GM21381 (cell line): ENCODE results near the gene CCDC167.

Experiments
- ATAC-seq: cut with Tn5 transposase; IDR thresholded peaks from one replicate; pipeline ENCODE4 v1.9.1; 2021; ENCODE audit warnings: mild to moderate bottlenecking, moderate library complexity; ENCODE audit not compliant: unreplicated experiment

Gene CCDC167

DNA sequence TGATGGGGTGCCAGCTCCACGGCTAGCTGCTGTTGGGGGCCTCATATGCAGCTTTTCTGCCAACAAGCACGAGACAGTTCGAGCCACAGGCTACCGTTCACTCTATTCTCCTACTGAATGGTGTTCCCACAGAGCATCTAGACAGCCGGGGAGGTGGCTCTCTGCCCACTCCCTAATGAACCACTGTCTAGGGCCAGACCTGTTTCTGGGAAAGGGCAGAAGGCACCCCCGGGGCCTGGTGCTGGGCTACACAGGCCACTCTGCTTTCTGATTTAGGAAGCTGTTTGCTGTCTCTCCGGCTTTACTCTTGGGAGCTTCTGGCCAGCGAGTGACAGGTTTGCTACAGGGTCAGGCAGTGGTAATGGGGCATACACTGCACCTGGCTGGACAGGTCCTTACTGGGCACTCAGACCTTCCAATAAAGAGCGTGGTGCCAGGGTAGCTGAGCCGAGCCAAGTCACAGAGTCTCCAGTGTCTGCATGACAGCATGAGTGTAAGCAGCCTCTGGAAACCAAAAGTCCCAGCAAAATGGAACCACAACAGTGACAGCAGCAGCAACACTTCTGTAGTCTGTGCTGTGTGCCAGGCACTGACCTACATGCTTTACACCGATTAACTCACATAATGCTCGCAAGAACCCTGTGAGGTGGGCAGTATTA lies 8.4 kb downstream of the CCDC167 start:
- no peak for ATAC-seq

- ATAC-seq: no peak
Measured at GRCh38 chr6:37490536-37491170, 9.0 kb downstream of the CCDC167 start.

DNA sequence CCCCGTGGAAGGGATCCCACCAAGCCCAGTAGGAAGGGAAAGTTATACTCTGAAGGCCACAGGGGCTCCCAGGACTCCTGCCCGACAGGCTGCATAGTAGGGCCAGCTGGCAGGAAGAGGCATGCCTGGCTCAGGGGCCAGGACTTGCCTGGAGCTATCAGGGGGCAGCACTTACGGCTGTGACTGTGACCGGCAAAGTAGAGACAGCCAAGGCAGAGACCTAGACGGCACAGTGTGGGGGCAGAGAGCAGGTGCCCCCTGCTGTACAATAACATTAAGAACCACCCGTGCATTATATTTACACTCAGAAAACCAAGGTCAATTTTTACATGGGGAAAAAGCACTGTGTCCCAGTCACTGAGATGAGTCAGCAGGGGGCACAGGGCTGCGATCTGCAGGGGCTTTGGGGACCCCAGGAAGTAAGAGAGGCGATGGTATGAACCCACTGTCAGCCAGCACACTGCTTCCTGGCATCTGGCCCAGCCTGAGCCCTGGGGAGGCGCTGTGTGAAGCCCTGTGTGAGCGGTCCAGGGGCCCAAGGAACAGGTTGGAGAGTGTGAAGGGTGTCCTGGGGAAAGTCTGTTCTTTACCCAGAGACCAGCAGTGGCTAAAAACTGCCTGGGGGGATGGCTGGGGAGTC lies 9.9 kb downstream of the CCDC167 start:
- no peak for ATAC-seq

- no peak for ATAC-seq
Measured at GRCh38 chr6:37488476-37488875, 11.2 kb downstream of the CCDC167 start.

DNA sequence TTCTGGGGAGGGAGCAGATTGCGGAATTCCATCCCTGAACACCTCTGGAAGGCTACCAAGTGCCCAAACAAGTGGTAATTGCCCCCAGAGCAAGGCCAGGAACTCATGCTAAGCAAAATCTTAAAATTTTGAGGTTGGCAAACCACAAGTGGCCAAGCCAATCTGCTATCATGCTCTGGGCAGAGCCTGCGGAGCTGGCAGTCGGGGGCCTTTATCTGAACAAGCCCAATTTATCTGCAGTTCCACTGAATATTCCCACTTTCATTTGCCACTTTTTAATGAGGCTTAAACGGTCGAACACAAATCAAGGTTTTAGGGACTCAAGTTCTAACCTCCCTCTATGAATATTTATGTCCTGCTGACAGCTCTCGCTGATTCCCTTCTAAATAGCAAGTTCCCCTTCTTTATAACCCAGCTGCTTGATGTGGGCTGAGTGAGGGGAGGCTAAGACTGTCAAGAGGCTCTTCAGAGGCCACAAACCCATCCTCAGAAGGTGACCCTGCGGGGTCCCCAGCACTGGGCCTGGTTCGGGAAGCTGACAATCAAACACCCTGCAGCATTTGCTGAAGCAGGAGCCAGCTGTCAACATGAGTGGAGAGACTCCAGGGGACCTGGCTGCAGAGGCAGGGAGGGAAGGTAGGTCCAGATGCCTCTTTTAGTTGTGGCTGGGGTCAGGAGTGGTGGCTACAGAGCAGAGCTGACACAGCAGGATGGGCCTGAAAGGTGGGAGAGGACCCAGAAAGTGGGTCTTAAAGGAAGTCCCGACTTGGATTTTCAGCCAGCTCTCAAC lies 11.9 kb downstream of the CCDC167 start:
- no peak for ATAC-seq

GRCh38 chr6:37486121-37486839 lies 13.4 kb downstream of the CCDC167 start:
- no peak for ATAC-seq

GRCh38 chr6:37485291-37485702 lies 14.4 kb downstream of the CCDC167 start:
- ATAC-seq: no peak

- no peak for ATAC-seq
Measured at GRCh38 chr6:37484786-37485170, 14.9 kb downstream of the CCDC167 start.

DNA sequence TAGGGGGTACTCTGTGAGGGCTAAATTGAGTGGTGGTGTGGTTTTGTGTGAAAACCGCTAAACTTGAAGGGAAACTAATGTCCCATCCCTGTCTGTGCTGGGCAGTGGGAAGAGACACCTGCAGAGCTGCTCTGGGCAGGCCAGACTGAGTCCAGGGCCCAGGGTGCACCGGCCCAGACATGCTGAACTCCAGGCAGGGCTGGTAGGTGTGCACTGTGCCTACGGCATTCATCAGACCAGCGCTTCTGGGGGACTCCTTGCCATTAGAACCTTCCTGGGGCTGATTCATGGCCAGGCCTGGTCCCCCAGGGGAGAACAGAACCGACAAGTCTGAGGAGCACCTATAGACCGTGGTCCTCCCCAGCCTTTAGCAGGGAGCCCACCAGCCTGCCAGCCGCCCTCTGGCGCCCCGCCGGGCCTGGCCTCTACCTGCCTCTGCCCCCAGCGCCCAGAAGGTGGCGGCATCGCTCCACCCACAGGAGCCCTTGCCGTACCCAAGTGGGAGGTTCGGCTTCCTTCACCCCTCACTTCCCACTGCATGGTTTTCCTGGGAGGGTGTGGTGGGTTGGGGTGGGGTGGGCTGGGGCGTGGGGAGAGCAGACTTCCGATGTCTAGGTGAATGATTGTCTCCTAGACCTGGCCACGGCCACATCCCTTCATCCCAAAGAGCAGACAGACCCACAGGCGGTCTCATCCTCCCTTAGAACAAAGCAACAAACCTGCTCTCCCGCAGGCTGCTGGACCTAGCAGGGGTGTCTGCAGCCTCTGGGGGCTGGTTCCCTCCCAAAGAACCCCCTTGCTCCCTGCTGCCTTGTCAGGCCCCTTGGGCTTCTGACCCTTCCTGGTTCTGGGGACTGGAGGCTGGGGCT lies 15.5 kb downstream of the CCDC167 start:
- ATAC-seq: no peak

GRCh38 chr6:37483252-37483901 lies 16.3 kb downstream of the CCDC167 start:
- ATAC-seq: no peak

- ATAC-seq: no peak
Measured at GRCh38 chr6:37482606-37483251, 17.0 kb downstream of the CCDC167 start.

DNA sequence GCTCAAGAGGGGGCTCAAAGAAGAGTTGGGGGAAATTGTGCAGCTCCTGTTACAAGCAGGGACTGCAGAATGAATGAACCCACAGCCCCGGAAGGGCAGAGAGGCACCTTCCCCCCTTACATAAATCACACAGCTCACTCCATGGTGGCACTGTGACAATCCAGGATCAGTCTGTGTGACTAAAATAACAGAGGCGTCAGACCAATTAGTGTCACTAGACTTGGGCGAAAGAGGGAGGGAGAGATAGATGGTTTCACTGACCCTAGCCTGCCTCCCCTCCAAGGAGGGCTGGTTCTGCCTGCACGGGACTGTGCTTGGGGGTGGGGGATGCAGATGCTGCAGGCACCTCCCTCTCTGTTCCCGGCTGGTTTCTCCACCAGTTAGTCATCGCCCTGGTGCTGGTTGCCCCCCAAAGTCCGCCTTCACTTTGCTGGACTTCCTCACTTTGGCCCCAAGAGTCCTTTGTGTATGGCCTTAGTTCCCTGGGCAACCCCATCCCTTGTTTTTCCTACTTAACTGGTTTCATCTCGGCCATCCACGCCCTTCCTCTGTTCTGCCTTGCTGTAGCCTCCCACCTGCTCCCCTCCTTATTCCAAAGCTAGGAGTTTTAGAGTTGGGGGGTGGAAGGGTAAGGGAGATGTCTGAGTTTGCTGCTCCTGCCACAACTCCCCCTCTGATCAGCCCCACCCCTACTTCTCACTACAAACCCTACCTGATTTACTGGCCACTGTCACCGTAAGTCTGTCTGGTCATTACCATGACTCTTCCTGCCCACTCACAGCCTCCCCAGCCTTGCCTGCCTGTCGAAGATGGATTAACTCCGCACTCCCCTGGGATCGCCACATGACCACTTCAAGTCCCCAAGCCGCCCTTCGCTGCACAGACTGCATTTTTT lies 17.7 kb downstream of the CCDC167 start:
- ATAC-seq: no peak

DNA sequence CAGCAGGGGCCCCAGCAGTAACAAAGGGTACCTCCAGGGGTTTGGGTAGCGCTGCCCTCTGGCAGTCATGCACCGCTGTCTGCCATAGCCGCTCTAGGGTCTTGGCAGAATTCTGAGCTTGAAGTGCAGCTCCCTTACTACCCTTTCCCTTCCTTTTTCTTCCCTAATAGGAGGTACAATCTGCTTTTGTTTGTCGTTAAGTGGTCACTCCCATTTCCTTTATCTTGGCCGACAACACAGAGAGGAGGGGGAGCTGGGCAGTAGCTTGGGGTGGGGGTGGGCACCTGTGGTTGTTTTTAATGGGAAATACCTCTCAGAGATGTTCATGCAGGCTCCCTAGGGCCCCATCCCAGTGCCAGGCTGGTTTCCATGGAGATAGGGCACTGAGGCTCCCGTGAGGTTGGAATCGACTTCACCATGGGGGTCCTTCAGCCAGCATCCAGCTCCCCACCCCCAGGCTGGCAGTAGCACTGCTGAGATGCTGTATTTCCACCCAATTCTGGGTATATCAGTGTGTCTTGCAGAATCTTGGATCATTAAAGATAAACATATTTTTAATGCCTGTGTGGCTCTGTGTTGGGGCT lies 18.6 kb downstream of the CCDC167 start:
- ATAC-seq: no peak

DNA sequence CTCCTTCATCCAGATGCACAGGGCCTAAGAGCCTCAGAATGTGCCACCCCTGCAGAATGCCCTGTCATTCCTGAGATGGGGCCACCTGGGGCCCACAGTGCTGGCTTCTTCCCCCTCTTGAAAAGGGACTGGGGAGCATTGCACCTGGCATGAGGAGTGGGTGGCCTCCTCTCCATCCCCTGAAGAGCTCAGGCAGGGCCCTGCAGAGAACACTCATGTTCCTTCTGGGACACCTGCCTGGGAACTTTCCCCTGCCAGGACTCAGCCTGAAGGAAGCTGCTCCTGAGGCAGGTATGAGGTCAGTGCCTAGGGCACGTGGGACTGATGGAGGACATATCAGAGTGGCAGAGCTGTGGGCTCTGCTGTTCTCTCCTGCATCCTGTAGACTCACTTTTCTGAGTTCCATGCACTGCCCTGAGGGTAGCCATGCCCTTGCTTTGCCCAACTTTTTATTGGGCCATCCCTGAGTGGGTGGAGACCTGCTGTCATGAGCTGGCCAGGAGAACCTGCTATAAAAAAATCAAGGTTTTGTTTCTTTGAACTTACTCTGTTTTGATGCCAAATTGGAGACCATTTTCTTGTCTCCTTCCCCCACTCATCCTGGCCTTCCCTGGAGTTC lies 19.5 kb downstream of the CCDC167 start:
- no peak for ATAC-seq

DNA sequence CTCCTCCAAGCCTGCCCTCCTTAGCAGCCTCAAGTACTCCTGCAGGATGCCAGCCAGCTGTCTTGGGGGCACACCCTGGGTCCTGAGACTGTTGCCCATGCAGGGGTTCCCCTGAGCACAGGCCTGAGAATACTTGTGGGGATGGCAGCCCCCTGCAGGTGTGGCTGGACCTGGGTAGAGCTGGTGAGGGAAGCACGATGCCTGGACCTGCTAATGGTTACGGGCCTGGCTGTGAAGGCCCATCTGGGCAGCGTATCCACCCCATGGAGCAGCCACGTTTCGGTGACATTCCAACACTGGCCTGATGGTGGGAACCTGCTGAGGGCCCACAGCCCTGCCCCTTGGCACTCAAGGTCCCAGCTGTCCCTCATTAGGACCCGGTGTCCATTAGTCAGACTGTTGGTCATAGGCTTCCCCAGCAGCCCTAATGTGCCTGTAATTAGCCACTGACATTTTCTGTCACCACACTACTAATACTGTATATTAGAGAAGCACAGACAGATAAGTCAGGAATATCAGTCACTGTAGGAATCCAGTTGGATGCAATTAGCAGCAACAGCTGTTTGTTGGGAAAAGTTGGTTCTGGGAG lies 20.3 kb downstream of the CCDC167 start:
- ATAC-seq: no peak

DNA sequence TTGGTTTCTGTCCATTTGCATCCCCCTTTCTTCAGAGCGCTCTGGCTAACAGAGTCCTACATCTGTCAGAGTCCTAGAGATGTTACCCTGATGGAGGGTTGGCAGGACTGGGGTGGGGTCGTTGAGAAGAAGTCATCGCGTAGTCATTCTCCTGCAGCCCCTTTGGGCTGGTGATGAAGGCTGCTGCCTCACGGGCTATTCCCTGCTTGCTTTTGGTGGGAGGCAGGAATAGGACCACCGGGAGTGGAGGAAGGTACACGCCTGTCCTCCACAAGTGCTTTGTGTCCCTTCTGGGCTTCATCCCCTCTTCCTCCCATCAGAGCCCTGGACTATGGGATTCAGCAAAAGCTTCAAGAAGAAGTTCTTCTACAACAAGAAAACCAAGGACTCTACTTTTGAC lies 20.9 kb downstream of the CCDC167 start:
- no peak for ATAC-seq
